ENCODE data around the gene GUCY1B1.

GRCh38 chr4:155811083-155811482 is 52.3 kb downstream of the GUCY1B1 start:
- TF ChIP-seq CTCF (IDR thresholded peaks at IDR 0.05; ENCODE audit: poor library complexity, severe bottlenecking) (no peak), REST (IDR thresholded peaks at IDR 0.05; ENCODE audit: borderline replicate concordance) (no peak), EZH2 (IDR thresholded peaks at IDR 0.05; ENCODE audit: borderline replicate concordance, insufficient read depth, low read length, poor library complexity, severe bottlenecking) (no peak), TAF1 (IDR thresholded peaks at IDR 0.05; ENCODE audit: low read depth) (no peak), POLR2AphosphoS5 (IDR thresholded peaks at IDR 0.05) (no peak), EP300 (conservative IDR thresholded peaks at IDR 0.05; ENCODE audit: poor library complexity, severe bottlenecking) (no peak)
